T-helper 22 cell (primary cell): ENCODE data around the gene KRTAP10-9.
A peak's percentile ranks its signal among the peaks of the same experiment; 100 is the strongest.
"Not testable (repeated sequence)": the region's sequence is repeated elsewhere in the genome, so short reads cannot be mapped to it uniquely, and the experiment has no call there.

Source experiments
- DNase-seq: peaks from one replicate; pipeline ENCODE4 v3.0.0-alpha.2; 2020; ENCODE audit warnings: low read depth

Gene KRTAP10-9

GRCh38 chr21:44640761-44641160, 13.9 kb downstream of the KRTAP10-9 start:
- DNase-seq: no peak

DNA sequence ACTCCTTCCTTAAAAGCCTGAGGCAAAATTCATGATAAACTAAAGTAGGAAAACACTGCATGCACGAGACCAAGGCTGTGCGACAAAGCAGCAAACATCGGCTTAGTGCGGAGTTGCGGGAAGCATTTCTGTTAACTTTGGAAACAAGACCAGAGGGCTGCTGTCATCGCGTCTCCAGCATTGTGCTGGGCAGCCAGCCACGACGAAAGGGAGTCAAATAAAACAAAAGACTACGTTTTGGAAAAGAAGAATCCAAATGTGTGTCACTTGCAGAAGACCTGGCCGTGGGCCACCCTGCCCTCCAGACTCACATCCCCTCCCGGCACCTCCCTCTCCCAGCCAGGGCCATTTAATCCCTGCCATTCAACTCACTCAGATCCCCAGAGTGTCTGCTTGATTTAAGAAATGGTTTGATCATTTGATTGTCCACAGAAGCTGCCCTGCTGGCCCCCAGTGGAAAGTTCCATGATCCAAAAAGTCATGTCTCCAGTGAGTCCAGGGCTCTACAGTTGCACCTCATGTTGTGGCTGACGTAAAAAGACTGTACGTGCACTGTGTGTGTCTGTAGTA, 16.9 kb downstream of the KRTAP10-9 start:
- no peak for DNase-seq

- DNase-seq: no peak
Observed at GRCh38 chr21:44644878-44645277, 18.0 kb downstream of the KRTAP10-9 start.

DNA sequence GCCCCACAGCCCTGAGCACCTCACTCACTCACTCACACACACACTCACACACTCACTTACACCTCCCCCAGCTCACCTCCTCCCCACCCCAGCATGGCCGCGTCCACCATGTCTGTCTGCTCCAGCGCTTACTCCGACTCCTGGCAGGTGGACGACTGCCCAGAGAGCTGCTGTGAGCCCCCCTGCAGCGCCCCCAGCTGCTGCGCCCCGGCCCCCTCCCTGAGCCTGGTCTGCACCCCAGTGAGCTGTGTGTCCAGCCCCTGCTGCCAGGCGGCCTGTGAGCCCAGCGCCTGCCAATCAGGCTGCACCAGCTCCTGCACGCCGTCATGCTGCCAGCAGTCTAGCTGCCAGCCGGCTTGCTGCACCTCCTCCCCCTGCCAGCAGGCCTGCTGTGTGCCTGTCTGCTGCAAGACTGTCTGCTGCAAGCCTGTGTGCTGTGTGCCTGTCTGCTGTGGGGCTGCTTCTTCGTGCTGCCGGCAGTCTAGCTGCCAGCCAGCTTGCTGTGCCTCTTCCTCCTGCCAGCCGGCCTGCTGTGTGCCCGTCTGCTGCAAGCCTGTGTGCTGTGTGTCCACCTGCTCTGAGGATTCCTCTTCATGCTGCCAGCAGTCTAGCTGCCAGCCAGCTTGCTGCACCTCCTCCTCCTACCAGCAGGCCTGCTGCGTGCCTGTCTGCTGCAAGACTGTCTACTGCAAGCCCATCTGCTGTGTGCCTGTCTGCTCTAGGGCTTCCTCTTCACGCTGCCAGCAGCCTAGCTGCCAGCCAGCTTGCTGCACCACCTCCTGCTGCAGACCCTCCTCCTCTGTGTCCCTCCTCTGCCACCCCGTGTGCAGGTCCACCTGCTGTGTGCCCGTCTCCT, 19.7 kb downstream of the KRTAP10-9 start, which contains the start of gene KRTAP10-11:
TSS of gene KRTAP10-11 (plus strand) at position 49 of the 856 bp plus-strand sequence. CDS start at position 94, 45 bp downstream.
- not testable (repeated sequence) for DNase-seq

DNA sequence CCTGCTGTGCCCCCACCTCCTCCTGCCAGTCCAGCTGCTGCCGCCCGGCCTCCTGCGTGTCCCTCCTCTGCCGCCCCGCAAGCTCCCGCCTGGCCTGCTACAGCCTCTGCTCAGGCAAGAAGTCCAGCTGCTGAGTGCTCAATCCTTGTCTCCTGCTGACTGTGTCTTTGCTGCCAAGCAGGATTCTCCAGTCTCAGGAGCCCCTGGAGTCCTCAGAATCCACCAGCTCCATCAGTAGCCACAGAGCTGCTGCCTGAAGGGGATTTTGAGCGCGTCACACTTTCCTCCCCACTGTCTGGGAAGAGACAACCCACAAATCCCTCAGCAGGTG, 20.3 kb downstream of the KRTAP10-9 start:
- no peak for DNase-seq

GRCh38 chr21:44648557-44649311, 21.8 kb downstream of the KRTAP10-9 start:
- no peak for DNase-seq

- DNase-seq: no peak
Observed at GRCh38 chr21:44649521-44650100, 22.7 kb downstream of the KRTAP10-9 start.

DNA sequence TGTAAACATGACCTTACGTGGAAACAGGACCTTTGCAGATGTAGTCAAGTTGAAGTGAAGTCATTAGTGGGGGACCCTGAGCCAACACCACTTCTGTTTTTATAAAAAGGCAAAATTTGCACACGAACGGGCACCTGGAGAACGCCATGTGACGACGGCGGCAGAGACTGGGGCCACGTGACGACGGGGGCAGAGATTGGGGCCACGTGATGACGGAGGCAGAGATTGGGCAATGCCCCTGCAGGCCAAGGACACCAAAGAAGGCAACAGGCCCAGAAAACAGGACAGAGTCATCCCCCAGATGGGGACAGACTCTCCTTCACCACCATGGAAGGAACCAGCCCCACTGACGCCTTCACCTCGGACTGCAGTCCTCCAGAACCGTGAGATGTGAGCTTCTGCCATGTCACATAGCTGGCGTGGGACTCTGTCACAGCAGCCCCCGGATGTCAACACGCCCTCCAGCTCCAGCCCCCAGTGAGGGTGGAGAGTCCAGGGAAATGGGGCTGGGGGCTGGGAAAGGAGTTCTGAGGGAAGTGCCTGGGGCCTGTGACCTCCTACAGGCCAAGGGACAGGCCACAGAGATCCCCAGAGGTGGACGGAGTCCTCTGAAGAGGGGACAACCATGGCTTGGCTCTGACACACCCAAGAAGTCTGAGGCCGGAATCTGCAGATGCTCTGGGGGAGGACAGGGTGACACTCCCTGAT, 23.5 kb downstream of the KRTAP10-9 start:
- no peak for DNase-seq

DNA sequence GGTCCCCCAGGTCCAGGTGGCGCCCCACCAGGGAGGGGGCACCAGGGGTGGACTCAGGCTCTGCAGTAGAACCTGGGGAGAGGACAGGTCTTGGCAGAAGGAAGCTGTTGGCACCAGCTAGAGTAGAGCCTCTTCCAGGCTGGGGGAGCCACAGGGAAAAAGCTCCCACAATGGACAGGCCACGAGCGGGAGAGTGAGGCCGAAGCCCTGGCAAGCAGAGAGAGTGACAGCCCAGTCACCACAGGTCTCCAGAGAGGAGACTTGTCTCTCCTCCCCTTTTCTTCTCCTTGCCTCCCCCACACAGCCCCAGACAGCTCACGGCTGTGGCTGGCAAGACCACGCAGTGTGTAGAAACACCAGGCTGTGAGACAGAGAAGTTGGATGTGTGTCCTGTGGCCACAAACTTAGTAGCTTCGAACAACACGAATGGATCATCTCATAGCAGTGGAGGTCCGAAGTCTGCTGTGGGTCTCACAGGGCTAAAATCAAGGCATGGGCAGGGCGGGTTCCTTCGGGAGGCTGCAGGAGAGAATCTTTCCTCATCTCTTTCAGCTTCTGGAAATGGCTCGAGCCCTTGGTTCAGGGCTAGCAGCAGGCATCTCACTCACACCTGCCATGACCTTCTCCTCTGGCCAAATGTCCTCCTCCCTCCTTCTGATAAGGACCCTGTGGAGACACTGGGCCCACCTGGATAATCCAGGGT, 24.2 kb downstream of the KRTAP10-9 start:
- no peak for DNase-seq

- no peak for DNase-seq
Observed at GRCh38 chr21:44653123-44653522, 26.2 kb downstream of the KRTAP10-9 start.

DNA sequence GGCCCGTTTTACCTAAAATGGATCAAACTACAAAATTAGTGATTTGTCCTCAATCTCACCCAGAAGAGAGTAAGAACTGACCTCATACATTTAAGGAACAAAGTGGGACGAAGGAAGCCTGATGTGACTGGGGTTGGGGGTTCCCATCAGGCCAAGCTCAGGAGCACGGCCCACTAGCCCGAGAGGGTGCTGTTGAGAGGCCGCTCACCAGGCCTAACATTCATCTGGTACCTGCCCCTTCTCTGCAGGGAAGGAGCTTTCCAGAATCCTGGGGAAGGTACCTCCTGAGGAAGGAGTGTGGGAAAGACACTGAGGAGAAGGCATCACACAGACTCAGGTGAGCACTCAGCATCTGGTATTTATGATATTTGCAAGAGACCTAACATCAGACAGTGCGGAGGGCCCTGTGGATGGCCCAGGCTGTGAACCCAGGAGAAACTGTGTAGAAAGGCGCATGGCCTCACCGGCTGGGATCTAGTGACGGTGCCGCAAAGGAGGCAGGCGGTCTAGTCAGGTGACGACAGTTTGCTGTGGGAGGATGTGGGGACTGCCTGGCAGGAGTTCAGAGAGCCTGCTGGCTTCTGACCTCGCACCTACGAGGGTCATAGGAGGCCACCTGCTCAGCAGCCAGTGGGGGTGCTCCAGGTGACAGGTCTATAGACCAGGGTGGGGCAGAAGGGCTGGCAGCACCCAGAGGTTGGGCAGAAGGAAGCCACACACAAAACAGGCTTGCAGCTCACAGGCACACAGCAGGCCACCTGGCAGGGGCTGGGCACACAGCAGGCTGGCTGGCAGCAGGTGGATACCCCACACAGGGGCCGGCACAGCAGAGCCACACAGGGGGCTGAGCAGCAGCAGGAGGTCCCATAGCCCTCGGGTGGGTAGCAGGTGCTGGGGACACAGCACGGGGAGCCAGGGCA, 27.0 kb downstream of the KRTAP10-9 start:
- peak; percentile 73 for DNase-seq

DNA sequence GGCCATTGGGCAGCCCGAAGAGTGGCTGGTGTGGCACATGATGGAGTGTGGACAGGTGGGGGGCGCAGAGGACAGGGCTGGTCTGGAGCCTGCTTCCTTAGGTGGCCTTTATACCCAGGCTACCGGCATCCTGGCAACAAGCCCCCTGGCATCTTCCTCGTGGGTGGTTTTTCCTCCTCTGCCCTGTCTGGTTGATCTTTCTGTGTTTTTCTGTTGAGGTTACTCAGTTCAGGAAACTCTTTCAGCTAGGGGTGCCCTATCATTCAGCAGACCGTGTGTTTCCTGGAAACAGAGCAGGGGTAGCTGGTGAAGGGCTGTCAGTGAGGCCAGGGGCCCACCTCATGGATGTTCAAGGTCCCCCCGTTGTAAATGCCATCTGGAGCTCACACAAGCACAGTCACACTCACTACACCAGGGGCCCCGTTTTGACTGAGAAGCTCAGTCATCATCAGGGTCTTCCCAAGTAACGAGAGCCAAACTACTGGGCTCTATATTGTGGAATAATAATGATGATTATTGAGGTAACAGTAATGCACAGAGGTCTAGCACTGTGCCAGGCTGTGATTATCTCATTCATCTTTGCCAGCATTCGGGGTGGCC, 27.8 kb downstream of the KRTAP10-9 start, which contains the start of gene KRTAP12-4:
TSS of gene KRTAP12-4 (minus strand) at position 84 of the 600 bp plus-strand sequence. CDS start at position 39, 45 bp downstream.
- DNase-seq: no peak

GRCh38 chr21:44656868-44657267, 30.0 kb downstream of the KRTAP10-9 start:
- no peak for DNase-seq

GRCh38 chr21:44657635-44658540, 31.0 kb downstream of the KRTAP10-9 start, which contains the start of gene KRTAP12-3:
KRTAP12-3 (plus strand) TSS chr21:44657932; CDS start chr21:44657980, 48 bp downstream.
- DNase-seq: peak; percentile 63

DNA sequence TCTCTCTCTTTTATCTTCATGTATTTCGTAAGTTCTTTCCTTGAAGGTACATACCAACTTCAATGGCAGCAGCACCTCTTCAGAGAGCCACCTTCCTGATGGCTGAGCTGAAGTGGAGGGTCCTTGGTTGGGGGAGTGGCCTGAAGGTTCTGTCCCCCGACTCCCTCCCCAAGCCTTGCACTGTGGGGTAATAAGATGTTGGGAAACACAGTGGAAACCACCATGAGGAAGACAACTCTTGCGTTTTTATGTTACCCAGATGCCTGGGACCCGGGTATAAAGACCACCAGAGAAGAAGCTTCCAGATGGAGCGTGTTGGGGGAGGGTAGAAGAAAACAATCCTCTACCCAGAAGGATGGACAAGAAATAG, 31.6 kb downstream of the KRTAP10-9 start:
- no peak for DNase-seq

GRCh38 chr21:44658913-44659595, 32.2 kb downstream of the KRTAP10-9 start:
- no peak for DNase-seq

DNA sequence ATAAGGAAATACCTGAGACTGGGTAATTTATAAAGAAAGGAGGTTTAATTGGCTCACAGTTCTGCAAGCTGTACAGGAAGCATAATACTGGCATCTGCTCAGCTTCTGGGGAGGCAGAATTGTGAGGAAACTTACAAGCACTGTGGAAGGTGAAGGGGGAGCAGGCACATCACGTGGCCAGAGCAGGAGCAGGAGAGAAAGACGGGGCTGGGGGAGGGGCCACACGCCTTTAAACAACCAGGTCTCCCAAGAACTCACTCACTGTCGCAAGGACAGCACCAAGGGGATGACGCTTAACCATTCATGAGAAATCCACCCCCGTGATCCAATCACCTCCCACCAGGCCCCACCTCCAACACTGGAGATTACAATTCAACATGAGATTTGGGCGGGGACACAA, 34.7 kb downstream of the KRTAP10-9 start:
- DNase-seq: not testable (repeated sequence)

- no peak for DNase-seq
Observed at GRCh38 chr21:44664691-44665090, 37.8 kb downstream of the KRTAP10-9 start.
